Right lobe of liver (tissue), 6 donors: Measurements from ENCODE around the gene MAP2. TPM values are rescaled to one million over a fixed set of nuclear protein-coding genes. Genes with fewer than 3 reads are reported as not detected.

ENCODE experiments used
- ATAC-seq, 4 donors: fragments of 200-7000 bp; cut with Tn5 transposase; one replicate each; pipeline ENCODE4 v1.9.1; 2020; ENCODE audit warnings: mild to moderate bottlenecking in 4 of 4, moderate library complexity in 4 of 4
- DNase-seq, 3 donors: peaks; one replicate each; pipeline ENCODE4 v3.0.0-alpha.2; 2020
- H3K27ac ChIP-seq, 3 donors: fragments of 200-600 bp; one replicate each; pipeline ENCODE4 v1.8.0; 2022
- H3K27me3 ChIP-seq, 2 donors: fragments of 200-600 bp; one replicate each; pipeline ENCODE4 v1.8.0; 2022
- H3K36me3 ChIP-seq, 4 donors: fragments of 200-600 bp; sonication (generic) in 1 of 4; one replicate each; pipeline versions ENCODE4 v1.5.1 to v1.8.0; 2017 to 2022; ENCODE audit warnings: control low read depth in 1 of 4
- H3K4me1 ChIP-seq, 4 donors: fragments of 200-600 bp; sonication (generic) in 1 of 4; one replicate each; pipeline versions ENCODE4 v1.5.1 to v1.8.0; 2017 to 2022; ENCODE audit warnings: control low read depth in 1 of 4
- H3K4me3 ChIP-seq, 3 donors: fragments of 200-600 bp; one replicate each; pipeline ENCODE4 v1.8.0; 2022
- H3K9me3 ChIP-seq, 4 donors: fragments of 200-600 bp; sonication (generic) in 1 of 4; one replicate each; pipeline versions ENCODE4 v1.5.1 to v1.8.0; 2017 to 2022; ENCODE audit warnings: control low read depth in 1 of 4
- CTCF ChIP-seq, 4 donors: fragments of 200-600 bp in 3 of 4; fragments of 450-650 bp in 1 of 4; IDR thresholded peaks; one replicate each; pipeline versions ENCODE4 v1.5.1 to v1.8.0; 2016 to 2022; ENCODE audit warnings: antibody characterized with exemption in 4 of 4, mild to moderate bottlenecking in 2 of 4
- POLR2A ChIP-seq: fragments of 450-650 bp; IDR thresholded peaks from one replicate; pipeline ENCODE4 v1.6.1; 2017; ENCODE audit warnings: antibody characterized with exemption, mild to moderate bottlenecking
- WGBS: methylation state at CpG from one replicate; pipeline ENCODE4 v1.1.6; 2018; ENCODE audit warnings: low coverage, low lambda C conversion rate; ENCODE audit not compliant: insufficient coverage; ENCODE audit errors: missing lambda C conversion rate; 5-methylcytosine and 5-hydroxymethylcytosine counted together
- intact Hi-C, 2 donors: fragments of 100-400 bp; cut with DNase I; formaldehyde crosslinking; loops; one replicate each; pipeline versions ENCODE4 v1.11.2 to v1.14.1; 2022
- total RNA-seq, 6 experiments: library from RNA; depleted of rRNA in 2 of 6; stranded (reverse); fragments of >200 nt in 2 of 6; fragmentation: NEBNext Ultra II Directional in 3 of 6; extraction: Animal tissue kit (Norgen Biotek cat#: 25700) in 3 of 6; gene quantifications; one replicate each; pipeline versions ENCODE4 v1.1.0 to v1.2.4, GENCODE V29; 2016 to 2023
- donor health status: DM: no; HTN: yes; CAD: no.
- donor health status: DM: no; HTN: no; CAD: no.
- donor health status: DM: no; HTN: no; CAD: no.
- donor health status: DM: no; HTN: yes; CAD: no.
- donor health status: DM: no; HTN: yes; CAD: no.

Gene MAP2
- total RNA-seq, 6 experiments from 2014 or later = 2.0 to 11.4 (median 3.6) TPM

DNA sequence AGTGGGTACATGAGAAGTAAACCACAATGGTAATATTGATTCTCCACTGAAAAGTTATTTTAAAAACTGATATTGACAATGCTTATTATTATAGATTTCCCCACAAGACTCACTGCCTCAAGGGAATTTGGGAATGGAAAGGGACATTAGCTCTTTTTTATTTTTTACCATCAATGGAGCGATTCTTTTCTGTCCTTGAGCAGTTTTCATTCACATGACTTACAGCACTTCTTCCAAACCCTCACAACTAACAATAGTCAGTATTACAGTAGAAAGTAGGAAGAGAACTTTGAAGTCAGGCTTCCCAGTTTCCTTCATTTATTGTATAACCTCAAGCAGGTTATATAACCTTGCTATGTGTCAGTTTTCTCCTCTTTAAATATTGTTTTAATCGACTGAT is 343.5 kb downstream of the MAP2 start:
- H3K4me1 ChIP-seq = no peaks in the 10 kb centered on the region
- no peak overlapping the region for H3K4me3 ChIP-seq
- DNase-seq (no peak), ATAC-seq (no peak)
- H3K27me3 ChIP-seq = peaks cover 0 to 5% of the 10 kb centered on the region in 2 donors
- 31% methylated on average over 2 of the region's 2 CpGs for WGBS
- H3K27ac ChIP-seq = no peak overlapping the region
- H3K36me3 ChIP-seq = no peaks in the 10 kb centered on the region
- no peaks in the 10 kb centered on the region for H3K9me3 ChIP-seq
- TF ChIP-seq CTCF (IDR thresholded peaks at IDR 0.05) (no peak), POLR2A (no peak)
- intact Hi-C loops = no loop called here

GRCh38 chr2:209768557-209768956 is 344.7 kb downstream of the MAP2 start:
- TF ChIP-seq CTCF (IDR thresholded peaks at IDR 0.05) (no peak), POLR2A (no peak)
- no peak for DNase-seq
- intact Hi-C loops = no loop called here

DNA sequence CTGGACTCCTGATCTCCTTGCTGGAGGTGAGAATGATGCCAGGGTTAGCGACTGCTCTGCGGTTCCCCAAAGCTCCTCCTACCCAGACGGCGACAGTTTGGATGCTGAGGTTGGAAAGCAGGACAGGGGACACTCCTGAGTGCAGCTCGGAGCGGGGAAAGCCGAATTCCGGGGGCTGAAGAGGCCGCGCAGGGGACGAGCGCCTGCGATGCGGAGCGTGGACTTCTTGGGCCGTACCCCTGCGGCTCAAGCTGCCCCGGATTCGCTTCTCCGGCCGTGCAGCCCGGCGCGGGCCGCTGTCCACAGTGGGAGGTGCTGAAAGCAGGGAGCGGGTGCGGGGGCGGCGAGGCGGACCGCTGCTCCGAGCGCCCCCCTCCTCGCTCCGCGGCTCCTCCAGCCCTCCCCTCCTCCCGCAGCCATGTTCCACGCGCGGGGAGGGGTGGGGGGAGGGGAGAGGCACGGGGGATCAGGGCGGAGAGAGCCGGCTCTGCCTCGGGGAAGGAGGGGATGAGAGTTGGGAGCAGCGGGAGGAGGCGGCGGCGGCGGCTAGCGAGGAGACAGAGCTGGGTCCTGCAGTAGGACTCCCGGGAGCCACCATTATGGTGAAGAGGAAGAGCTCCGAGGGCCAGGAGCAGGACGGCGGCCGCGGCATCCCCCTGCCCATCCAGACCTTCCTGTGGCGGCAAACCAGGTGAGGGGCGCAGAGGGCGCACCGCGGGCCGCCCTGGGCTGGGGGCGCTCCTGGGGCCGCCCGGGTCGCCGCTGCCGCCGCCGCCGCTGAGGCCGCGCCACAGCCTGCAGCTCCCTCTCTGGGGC is 347.8 kb downstream of the MAP2 start, which contains the start of gene UNC80:
Gene UNC80 (plus strand): TSS at position 359 of the 816 bp plus-strand sequence. CDS start 241 bp downstream, at position 600.
- Histone ChIP-seq H3K4me1 (no peaks in the 10 kb centered on the region), H3K27ac (no peak within 1 kb of the TSS), H3K9me3 (no peaks in the 10 kb centered on the region), H3K27me3 (peaks cover 0 to 5% of the 10 kb centered on the region in 2 donors), H3K36me3 (no peaks in the 10 kb centered on the region), H3K4me3 (no peak within 1 kb of the TSS)
- ATAC-seq = peak; percentile 85 to 96 (median 90)
- TF ChIP-seq CTCF (IDR thresholded peaks at IDR 0.05) (no peak), POLR2A (no peak)
- peak; percentile 52 to 73 (median 65) for DNase-seq
- 5% methylated on average over 10 of the region's 73 CpGs for WGBS
- intact Hi-C loops = no loop called here

More at GRCh38 chr2:209768557-209768956, 344.7 kb downstream of the MAP2 start:
- H3K36me3 ChIP-seq = no peaks in the 10 kb centered on the region
- H3K27ac ChIP-seq = no peak overlapping the region
- no peak overlapping the region for H3K4me3 ChIP-seq
- ATAC-seq = no peak
- H3K9me3 ChIP-seq = no peaks in the 10 kb centered on the region
- H3K27me3 ChIP-seq = peaks cover 0 to 5% of the 10 kb centered on the region in 2 donors
- no peaks in the 10 kb centered on the region for H3K4me1 ChIP-seq

- Histone ChIP-seq H3K9me3 (no peaks in the 10 kb centered on the region), H3K27me3 (peaks cover 0 to 5% of the 10 kb centered on the region in 2 donors), H3K27ac (no peak overlapping the region), H3K4me1 (no peaks in the 10 kb centered on the region), H3K36me3 (no peaks in the 10 kb centered on the region), H3K4me3 (no peak overlapping the region)
- ATAC-seq (no peak), DNase-seq (no peak)
- intact Hi-C loops = no loop called here
- TF ChIP-seq CTCF (IDR thresholded peaks at IDR 0.05) (no peak), POLR2A (no peak)
- 15% methylated on average over 7 of the region's 8 CpGs for WGBS
Measured at GRCh38 chr2:209772290-209772685, 348.4 kb downstream of the MAP2 start.
